ENCODE measurements around the gene CIT. TPM values are rescaled to one million over a fixed set of nuclear protein-coding genes. Genes with fewer than 3 reads are reported as not detected.

Gene CIT
- total and polyA plus RNA-seq, 10 of the 15 experiments (the other 5 are each of a cell fraction or from before 2014, with no cell fraction given): 1.0 to 38.2 (median 14.9) TPM

DNA sequence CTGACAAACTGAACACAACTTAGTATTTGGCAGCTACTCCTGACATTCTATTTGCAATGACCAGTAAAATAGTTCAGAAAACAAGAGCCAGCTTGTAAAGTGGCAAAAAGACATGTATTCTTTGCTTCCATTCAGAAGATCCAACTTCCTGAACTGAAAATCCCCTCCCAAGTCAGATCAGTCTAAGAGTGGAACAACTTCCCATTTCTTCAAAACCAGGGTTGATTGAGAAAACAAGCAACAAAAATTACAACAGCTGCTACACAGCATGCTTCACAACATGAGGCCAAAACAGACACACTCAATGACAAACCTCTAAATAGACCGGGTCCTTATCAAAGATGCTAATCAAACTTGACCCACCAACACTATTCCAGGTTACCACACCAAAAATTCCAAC, 40.3 kb downstream of the CIT start:
- Histone ChIP-seq H3K27ac (ENCODE audit: control insufficient read depth, insufficient read depth) (no peak overlapping the region), H3K4me3 (no peak overlapping the region), H3K4me2 (ENCODE audit: control insufficient read depth, insufficient read depth) (no peak overlapping the region), H3K9me3 (replicated peaks; ENCODE audit: control insufficient read depth, insufficient read depth, low read length) (no peaks in the 10 kb centered on the region), H4K20me1 (ENCODE audit: control insufficient read depth, insufficient read depth) (no peaks in the 10 kb centered on the region), H3K36me3 (ENCODE audit: control insufficient read depth in 2 of 2, insufficient read depth in 2 of 2, low read length in 1 of 2) (peaks cover 0 to 3% of the 10 kb centered on the region in 2 experiments), H3K4me1 (ENCODE audit: control insufficient read depth, insufficient read depth, low read length) (no peaks in the 10 kb centered on the region), H3K79me2 (ENCODE audit: control insufficient read depth, insufficient read depth, low read length) (no peaks in the 10 kb centered on the region), H3K9ac (ENCODE audit: control insufficient read depth, insufficient read depth, low read length) (no peak overlapping the region), H3K27me3 (replicated peaks in 1 of 2; ENCODE audit: control insufficient read depth in 2 of 2, insufficient read depth in 2 of 2, low read length in 1 of 2) (no peaks in the 10 kb centered on the region), H2AFZ (ENCODE audit: control insufficient read depth, low read depth, low read length) (no peak overlapping the region)
- ATAC-seq (no peak), FAIRE-seq (no peak), DNase-seq (ENCODE audit: low read depth, low spot score) (no peak)
- TF ChIP-seq SREBF2 (IDR thresholded peaks at IDR 0.05; ENCODE audit: low read length): no peak
- TF ChIP-seq MTA3 (IDR thresholded peaks at IDR 0.05; ENCODE audit: borderline replicate concordance, low read length): no peak
- TF ChIP-seq, protein P1, sequence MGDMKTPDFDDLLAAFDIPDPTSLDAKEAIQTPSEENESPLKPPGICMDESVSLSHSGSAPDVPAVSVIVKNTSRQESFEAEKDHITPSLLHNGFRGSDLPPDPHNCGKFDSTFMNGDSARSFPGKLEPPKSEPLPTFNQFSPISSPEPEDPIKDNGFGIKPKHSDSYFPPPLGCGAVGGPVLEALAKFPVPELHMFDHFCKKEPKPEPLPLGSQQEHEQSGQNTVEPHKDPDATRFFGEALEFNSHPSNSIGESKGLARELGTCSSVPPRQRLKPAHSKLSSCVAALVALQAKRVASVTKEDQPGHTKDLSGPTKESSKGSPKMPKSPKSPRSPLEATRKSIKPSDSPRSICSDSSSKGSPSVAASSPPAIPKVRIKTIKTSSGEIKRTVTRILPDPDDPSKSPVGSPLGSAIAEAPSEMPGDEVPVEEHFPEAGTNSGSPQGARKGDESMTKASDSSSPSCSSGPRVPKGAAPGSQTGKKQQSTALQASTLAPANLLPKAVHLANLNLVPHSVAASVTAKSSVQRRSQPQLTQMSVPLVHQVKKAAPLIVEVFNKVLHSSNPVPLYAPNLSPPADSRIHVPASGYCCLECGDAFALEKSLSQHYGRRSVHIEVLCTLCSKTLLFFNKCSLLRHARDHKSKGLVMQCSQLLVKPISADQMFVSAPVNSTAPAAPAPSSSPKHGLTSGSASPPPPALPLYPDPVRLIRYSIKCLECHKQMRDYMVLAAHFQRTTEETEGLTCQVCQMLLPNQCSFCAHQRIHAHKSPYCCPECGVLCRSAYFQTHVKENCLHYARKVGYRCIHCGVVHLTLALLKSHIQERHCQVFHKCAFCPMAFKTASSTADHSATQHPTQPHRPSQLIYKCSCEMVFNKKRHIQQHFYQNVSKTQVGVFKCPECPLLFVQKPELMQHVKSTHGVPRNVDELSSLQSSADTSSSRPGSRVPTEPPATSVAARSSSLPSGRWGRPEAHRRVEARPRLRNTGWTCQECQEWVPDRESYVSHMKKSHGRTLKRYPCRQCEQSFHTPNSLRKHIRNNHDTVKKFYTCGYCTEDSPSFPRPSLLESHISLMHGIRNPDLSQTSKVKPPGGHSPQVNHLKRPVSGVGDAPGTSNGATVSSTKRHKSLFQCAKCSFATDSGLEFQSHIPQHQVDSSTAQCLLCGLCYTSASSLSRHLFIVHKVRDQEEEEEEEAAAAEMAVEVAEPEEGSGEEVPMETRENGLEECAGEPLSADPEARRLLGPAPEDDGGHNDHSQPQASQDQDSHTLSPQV (IDR thresholded peaks at IDR 0.05): no peak
- no peak for TF ChIP-seq STAT3 (IDR thresholded peaks at IDR 0.05; ENCODE audit: low read depth, low read length)
- TF ChIP-seq IRF4 (IDR thresholded peaks at IDR 0.05; ENCODE audit: low read depth, low read length): no peak
- TF ChIP-seq FOS (IDR thresholded peaks at IDR 0.05; ENCODE audit: borderline replicate concordance, extremely low read depth, insufficient read length): no peak
- no peak for TF ChIP-seq ZNF384 (IDR thresholded peaks at IDR 0.05; ENCODE audit: borderline replicate concordance, low read depth, low read length)
- no peak for TF ChIP-seq NBN (IDR thresholded peaks at IDR 0.05)
- TF ChIP-seq SMAD5 (IDR thresholded peaks at IDR 0.05; ENCODE audit: low read depth): no peak
- TF ChIP-seq IKZF1 (conservative IDR thresholded peaks at IDR 0.05): no peak
- TF ChIP-seq CREM (IDR thresholded peaks at IDR 0.05; ENCODE audit: low read depth): no peak
- TF ChIP-seq, protein P2, sequence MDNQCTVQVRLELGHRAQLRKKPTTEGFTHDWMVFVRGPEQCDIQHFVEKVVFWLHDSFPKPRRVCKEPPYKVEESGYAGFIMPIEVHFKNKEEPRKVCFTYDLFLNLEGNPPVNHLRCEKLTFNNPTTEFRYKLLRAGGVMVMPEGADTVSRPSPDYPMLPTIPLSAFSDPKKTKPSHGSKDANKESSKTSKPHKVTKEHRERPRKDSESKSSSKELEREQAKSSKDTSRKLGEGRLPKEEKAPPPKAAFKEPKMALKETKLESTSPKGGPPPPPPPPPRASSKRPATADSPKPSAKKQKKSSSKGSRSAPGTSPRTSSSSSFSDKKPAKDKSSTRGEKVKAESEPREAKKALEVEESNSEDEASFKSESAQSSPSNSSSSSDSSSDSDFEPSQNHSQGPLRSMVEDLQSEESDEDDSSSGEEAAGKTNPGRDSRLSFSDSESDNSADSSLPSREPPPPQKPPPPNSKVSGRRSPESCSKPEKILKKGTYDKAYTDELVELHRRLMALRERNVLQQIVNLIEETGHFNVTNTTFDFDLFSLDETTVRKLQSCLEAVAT (IDR thresholded peaks at IDR 0.05): no peak
- WGBS (ENCODE audit: insufficient coverage, insufficient replicate concordance, low lambda C conversion rate, missing lambda C conversion rate): 100% methylated on average over 1 of the region's 1 CpG
- in situ Hi-C loops (cut with MboI): no loop called here
- CTCF ChIA-PET: no interaction called here
- RAD21 ChIA-PET (ENCODE audit: unreplicated experiment): no interaction called here
- BruUV-seq (replicated peaks): no TSS peak
- SMC1A ChIA-PET (ENCODE audit: uncharacterized antibody, unreplicated experiment): no interaction called here
- POLR2A ChIA-PET: interaction anchor here (1.3 kb wide), 1 partner anchor 8 kb away, joined by 3 read pairs; no protein-coding TSS in a partner anchor
- intact Hi-C loops (cut with micrococcal nuclease; ENCODE audit: unreplicated experiment): no loop called here
